ENCODE results near the gene GPC3. TPM values are rescaled to one million over a fixed set of nuclear protein-coding genes. Genes with fewer than 3 reads are reported as not detected.

Gene GPC3
- polyA plus RNA-seq, 12 donors: 274 to 737 (median 386) TPM

GRCh38 chrX:133607419-133608348 is 377.7 kb downstream of the GPC3 start:
- no peak for DNase-seq

GRCh38 chrX:133606990-133607389 is 378.4 kb downstream of the GPC3 start:
- DNase-seq: no peak

- no peak for DNase-seq
Measured at GRCh38 chrX:133604801-133605200, 380.6 kb downstream of the GPC3 start.

GRCh38 chrX:133602881-133603280 is 382.5 kb downstream of the GPC3 start:
- no peak for DNase-seq

- DNase-seq: no peak
Measured at GRCh38 chrX:133601116-133601515, 384.3 kb downstream of the GPC3 start.

GRCh38 chrX:133600536-133600935 is 384.9 kb downstream of the GPC3 start:
- no peak for DNase-seq

- DNase-seq: no peak
Measured at GRCh38 chrX:133598601-133599335, 386.6 kb downstream of the GPC3 start.

GRCh38 chrX:133594156-133594555 is 391.2 kb downstream of the GPC3 start:
- no peak for DNase-seq

- no peak for DNase-seq
Measured at GRCh38 chrX:133593531-133593930, 391.9 kb downstream of the GPC3 start.

- no peak for DNase-seq
Measured at GRCh38 chrX:133590703-133591505, 394.5 kb downstream of the GPC3 start.

GRCh38 chrX:133588827-133589226 is 396.6 kb downstream of the GPC3 start:
- DNase-seq: no peak

- no peak for DNase-seq
Measured at GRCh38 chrX:133587818-133588217, 397.6 kb downstream of the GPC3 start.

- no peak for DNase-seq
Measured at GRCh38 chrX:133587071-133587470, 398.3 kb downstream of the GPC3 start.

GRCh38 chrX:133586443-133586842 is 399.0 kb downstream of the GPC3 start:
- DNase-seq: no peak

GRCh38 chrX:133583825-133584224 is 401.6 kb downstream of the GPC3 start:
- DNase-seq: no peak

- no peak for DNase-seq
Measured at GRCh38 chrX:133580625-133581024, 404.8 kb downstream of the GPC3 start.

GRCh38 chrX:133579631-133580030 is 405.8 kb downstream of the GPC3 start:
- DNase-seq: no peak

GRCh38 chrX:133576876-133577275 is 408.5 kb downstream of the GPC3 start:
- no peak for DNase-seq

- no peak for DNase-seq
Measured at GRCh38 chrX:133575501-133576136, 409.8 kb downstream of the GPC3 start.

- no peak for DNase-seq
Measured at GRCh38 chrX:133574716-133575115, 410.7 kb downstream of the GPC3 start.

GRCh38 chrX:133570549-133570948 is 414.8 kb downstream of the GPC3 start:
- DNase-seq: no peak

GRCh38 chrX:133569217-133569616 is 416.2 kb downstream of the GPC3 start:
- no peak for DNase-seq

Measured in muscle of arm (tissue), 12 donors.